HepG2 (cell line): Measurements from ENCODE around the gene THBS4. TPM values are rescaled to one million over a fixed set of nuclear protein-coding genes. Genes with fewer than 3 reads are reported as not detected.
A peak's percentile ranks its signal among the peaks of the same experiment; 100 is the strongest.

Experiments used
- FOXO4 ChIP-seq: sonication (generic); formaldehyde crosslinking; conservative IDR thresholded peaks from 2 replicates; pipeline ENCODE4 v1.8.1; 2023; ENCODE audit warnings: missing genetic modification reagents
- IRF9 ChIP-seq: sonication (generic); formaldehyde crosslinking; IDR thresholded peaks from 2 replicates; pipeline ENCODE4 v1.8.0; 2022; ENCODE audit warnings: missing genetic modification reagents, mild to moderate bottlenecking, borderline replicate concordance
- MTA1 ChIP-seq: sonication (generic); formaldehyde crosslinking; IDR thresholded peaks from 2 replicates; pipeline ENCODE4 v1.4.0; 2020; ENCODE audit warnings: missing genetic modification reagents, mild to moderate bottlenecking, borderline replicate concordance
- MYPOP ChIP-seq: sonication (generic); formaldehyde crosslinking; IDR thresholded peaks from 2 replicates; pipeline ENCODE4 v1.8.1; 2023; ENCODE audit warnings: mild to moderate bottlenecking, moderate library complexity, missing genetic modification reagents
- POGZ ChIP-seq: sonication (generic); formaldehyde crosslinking; IDR thresholded peaks from 2 replicates; pipeline ENCODE4 v1.4.0; 2020; ENCODE audit warnings: mild to moderate bottlenecking, missing genetic modification reagents
- RAD21 ChIP-seq: fragments of 450-650 bp; formaldehyde crosslinking; IDR thresholded peaks from 2 replicates; pipeline ENCODE4 v1.5.0; 2020; ENCODE audit warnings: mild to moderate bottlenecking
- RBFOX2 ChIP-seq: fragments of 200-400 bp; formaldehyde crosslinking; IDR thresholded peaks from 2 replicates; pipeline ENCODE4 v1.6.1; 2017; ENCODE audit warnings: low read depth, mild to moderate bottlenecking, low read length
- SIX4 ChIP-seq: sonication (generic); formaldehyde crosslinking; IDR thresholded peaks from 2 replicates; pipeline ENCODE4 v1.4.0; 2020; ENCODE audit warnings: missing genetic modification reagents
- TFAP4 ChIP-seq: sonication (generic); IDR thresholded peaks from 2 replicates; pipeline ENCODE4 v1.6.1; 2016; ENCODE audit warnings: low read depth, borderline replicate concordance
- TOE1 ChIP-seq: sonication (generic); formaldehyde crosslinking; IDR thresholded peaks from 2 replicates; pipeline ENCODE4 v1.4.0; 2020; ENCODE audit warnings: mild to moderate bottlenecking, missing genetic modification reagents
- WIZ ChIP-seq: sonication (generic); formaldehyde crosslinking; IDR thresholded peaks from 2 replicates; pipeline ENCODE4 v1.5.1; 2020; ENCODE audit warnings: mild to moderate bottlenecking, missing genetic modification reagents
- XBP1 ChIP-seq: sonication (generic); formaldehyde crosslinking; IDR thresholded peaks from 2 replicates; pipeline ENCODE4 v1.5.0; 2020; ENCODE audit warnings: missing genetic modification reagents
- ZHX2 ChIP-seq, 2 experiments: sonication (generic) in 1 of 2; formaldehyde crosslinking in 1 of 2; IDR thresholded peaks; 2 replicates each; pipeline versions ENCODE4 v1.6.1 to v1.9.0; 2014 to 2022; ENCODE audit warnings: antibody characterized with exemption in 1 of 2, borderline replicate concordance in 1 of 2, inconsistent platforms in 1 of 2, low read depth in 1 of 2, missing genetic modification reagents in 1 of 2
- ZKSCAN1 ChIP-seq: fragments of 150-350 bp; IDR thresholded peaks from 2 replicates; pipeline ENCODE4 v1.6.1; 2014; ENCODE audit warnings: low read length
- ZNF224 ChIP-seq: sonication (generic); formaldehyde crosslinking; IDR thresholded peaks from 2 replicates; pipeline ENCODE4 v1.5.0; 2020; ENCODE audit warnings: mild to moderate bottlenecking, missing genetic modification reagents
- ZNF3 ChIP-seq: IDR thresholded peaks from 2 replicates; pipeline ENCODE4 v1.7.0; 2017; ENCODE audit warnings: inconsistent platforms
- ZNF343 ChIP-seq: sonication (generic); formaldehyde crosslinking; IDR thresholded peaks from 2 replicates; pipeline ENCODE4 v1.4.0; 2020; ENCODE audit warnings: mild to moderate bottlenecking, missing genetic modification reagents
- ZNF670 ChIP-seq: sonication (generic); formaldehyde crosslinking; IDR thresholded peaks from 2 replicates; pipeline ENCODE4 v1.8.0; 2022; ENCODE audit warnings: mild to moderate bottlenecking, missing genetic modification reagents, borderline replicate concordance
- ZNF841 ChIP-seq: sonication (generic); formaldehyde crosslinking; IDR thresholded peaks from 2 replicates; pipeline ENCODE4 v1.8.1; 2023; ENCODE audit warnings: missing genetic modification reagents, borderline replicate concordance
- polyA plus RNA-seq, 8 experiments: library from polyadenylated mRNA; depleted of rRNA in 3 of 8; stranded (reverse) in 7 of 8; unstranded in 1 of 8; fragments of >200 nt; fragmentation: Illumina TruSeq in 4 of 8; extraction: Trizol in 4 of 8; gene quantifications; 2 replicates each; pipeline versions ENCODE4 v1.2.1 to v1.2.3, GENCODE V29; 2011 to 2016; ENCODE audit warnings: low read depth in 4 of 8, missing spikeins in 1 of 8, mixed read lengths in 1 of 8; ENCODE audit not compliant: insufficient read depth in 1 of 8
- total RNA-seq, 5 experiments: library from RNA; depleted of rRNA; stranded (reverse); fragments of >200 nt; fragmentation: Illumina TruSeq; extraction: Trizol; gene quantifications; 2 replicates each; pipeline ENCODE4 v1.2.3, GENCODE V29; 2016; ENCODE audit warnings: low read depth in 1 of 5

THBS4 gene
- total and polyA plus RNA-seq, 2 of the 13 experiments (the other 11 are each of a cell fraction or from before 2014, with no cell fraction given): 0.60 to 1.2 TPM

- TF ChIP-seq ZHX2 (IDR thresholded peaks at IDR 0.05; ENCODE audit: low read depth) (no peak), ZHX2 (CRISPR knock-in tag; IDR thresholded peaks at IDR 0.05; ENCODE audit: borderline replicate concordance) (no peak), ZKSCAN1 (no peak), IRF9 (CRISPR knock-in tag) (no peak), RAD21 (CRISPR knock-in tag) (peak; percentile 8; the same call in 1 of the 2 replicates), SIX4 (CRISPR knock-in tag) (0 out of 2 replicates have a peak, but pooled peaks have one; percentile 35), ZNF224 (no peak), POGZ (CRISPR knock-in tag) (peak; percentile 68), ZNF343 (CRISPR knock-in tag) (peak; percentile 64; the same call in 1 of the 2 replicates), ZNF670 (CRISPR knock-in tag) (no peak), ZNF3 (no peak), XBP1 (CRISPR knock-in tag) (no peak), TFAP4 (peak; percentile 95), TOE1 (CRISPR knock-in tag) (no peak), WIZ (CRISPR knock-in tag) (no peak), RBFOX2 (no peak), MTA1 (CRISPR knock-in tag) (no peak), MYPOP (CRISPR knock-in tag) (0 out of 2 replicates have a peak, but pooled peaks have one; percentile 30), FOXO4 (no peak), ZNF841 (CRISPR knock-in tag) (no peak)
These were observed 70.7 kb downstream of the THBS4 start (continued) for GRCh38 chr5:80105698-80106439.
